ENCODE data around the gene POLR2B.

DNA sequence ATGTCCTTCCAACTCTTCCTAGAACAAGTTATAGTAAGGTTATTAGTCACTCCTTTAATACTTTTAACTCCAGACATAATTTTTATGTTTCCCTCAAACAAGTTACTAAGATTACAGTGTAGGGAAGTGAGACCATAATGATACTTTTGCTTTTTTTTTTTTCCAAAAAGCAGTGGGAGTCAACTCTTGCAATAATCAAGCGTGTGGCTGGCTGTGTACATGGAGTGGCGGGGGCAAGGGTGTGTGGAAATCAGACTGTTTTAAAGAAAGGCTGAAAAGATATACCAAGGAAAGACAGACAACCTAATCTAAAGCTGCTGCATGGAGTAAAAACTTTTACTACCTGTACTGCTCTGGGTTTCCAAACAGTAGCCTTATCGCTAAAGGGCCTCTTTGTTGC is 5.4 kb upstream of the POLR2B start:
- TF ChIP-seq EZH2 (IDR thresholded peaks at IDR 0.05): no peak
- TF ChIP-seq, protein P1, sequence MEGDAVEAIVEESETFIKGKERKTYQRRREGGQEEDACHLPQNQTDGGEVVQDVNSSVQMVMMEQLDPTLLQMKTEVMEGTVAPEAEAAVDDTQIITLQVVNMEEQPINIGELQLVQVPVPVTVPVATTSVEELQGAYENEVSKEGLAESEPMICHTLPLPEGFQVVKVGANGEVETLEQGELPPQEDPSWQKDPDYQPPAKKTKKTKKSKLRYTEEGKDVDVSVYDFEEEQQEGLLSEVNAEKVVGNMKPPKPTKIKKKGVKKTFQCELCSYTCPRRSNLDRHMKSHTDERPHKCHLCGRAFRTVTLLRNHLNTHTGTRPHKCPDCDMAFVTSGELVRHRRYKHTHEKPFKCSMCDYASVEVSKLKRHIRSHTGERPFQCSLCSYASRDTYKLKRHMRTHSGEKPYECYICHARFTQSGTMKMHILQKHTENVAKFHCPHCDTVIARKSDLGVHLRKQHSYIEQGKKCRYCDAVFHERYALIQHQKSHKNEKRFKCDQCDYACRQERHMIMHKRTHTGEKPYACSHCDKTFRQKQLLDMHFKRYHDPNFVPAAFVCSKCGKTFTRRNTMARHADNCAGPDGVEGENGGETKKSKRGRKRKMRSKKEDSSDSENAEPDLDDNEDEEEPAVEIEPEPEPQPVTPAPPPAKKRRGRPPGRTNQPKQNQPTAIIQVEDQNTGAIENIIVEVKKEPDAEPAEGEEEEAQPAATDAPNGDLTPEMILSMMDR (IDR thresholded peaks at IDR 0.05): no peak
- no peak for TF ChIP-seq EZH2phosphoT487 (IDR thresholded peaks at IDR 0.05)

All from neural progenitor cell (in vitro differentiated cells).